HepG2 (cell line): ENCODE results near the gene SAP25. TPM values are rescaled to one million over a fixed set of nuclear protein-coding genes. Genes with fewer than 3 reads are reported as not detected.

Experiments used
- ATAC-seq: fragments of 200-7000 bp; cut with Tn5 transposase; 3 replicates; pipeline ENCODE4 v1.9.1; 2020; ENCODE audit warnings: mild to moderate bottlenecking, moderate library complexity
- BruUV-seq: library from RNA; stranded (reverse); fragments of 400-500 nt; replicated peaks from 2 replicates; lab custom pipeline; 2021; lab: Mats Ljungman, UMichigan
- CTCF ChIA-PET: fragments of 300-600 bp; formaldehyde crosslinking; extraction: SDS; loops from one replicate; lab custom pipeline; 2021; ENCODE audit warnings: low total read pairs, inconsistent platforms, low intra/inter-chr PET ratio; lab: Yijun Ruan, JAX
- POLR2A ChIA-PET: fragments of 350-600 bp; sonication (Branson Sonifier 250); formaldehyde crosslinking; loops from one replicate; lab custom pipeline; 2020; ENCODE audit warnings: antibody characterized with exemption, inconsistent platforms; lab: Yijun Ruan, JAX
- DNase-seq: peaks from one replicate; pipeline ENCODE4 v3.0.0-alpha.2; 2015; ENCODE audit warnings: low spot score
- FAIRE-seq: peaks from 3 replicates; lab custom pipeline; 2011; peaks lifted over from hg19 to GRCh38; lab: Jason Lieb, UNC
- H2AFZ ChIP-seq: one replicate; pipeline ENCODE4 v1.6.1; 2011; ENCODE audit warnings: low read length, inconsistent platforms
- H3K27ac ChIP-seq: fragments of 300-600 bp; 3 replicates; pipeline ENCODE4 v1.8.0; 2011; ENCODE audit warnings: mixed run types, mild to moderate bottlenecking, mixed read lengths, low read length, inconsistent platforms; ENCODE audit not compliant: insufficient read depth; ENCODE audit errors: extremely low read length
- H3K27me3 ChIP-seq, 2 experiments: fragments of 200-600 bp in 1 of 2; 2 replicates in 1 of 2; 3 replicates in 1 of 2; pipeline versions ENCODE4 v1.6.0 to v1.8.0; 2011; ENCODE audit warnings: low read length in 2 of 2, mild to moderate bottlenecking in 2 of 2, moderate library complexity in 2 of 2, inconsistent platforms in 1 of 2; ENCODE audit not compliant: insufficient read depth in 2 of 2, control insufficient read depth in 1 of 2
- H3K36me3 ChIP-seq, 2 experiments: fragments of 200-600 bp in 1 of 2; replicated peaks in 1 of 2; 2 replicates in 1 of 2; 3 replicates in 1 of 2; pipeline versions ENCODE4 v1.5.1 to v1.8.0; 2011; ENCODE audit warnings: low read length in 2 of 2, inconsistent platforms in 1 of 2; ENCODE audit not compliant: insufficient read depth in 2 of 2, control insufficient read depth in 1 of 2
- H3K4me1 ChIP-seq: 2 replicates; pipeline ENCODE4 v1.5.1; 2012; ENCODE audit warnings: low read length, inconsistent platforms; ENCODE audit not compliant: insufficient read depth
- H3K4me2 ChIP-seq: 2 replicates; pipeline ENCODE4 v1.6.0; 2011; ENCODE audit warnings: low read depth, low read length, inconsistent platforms
- H3K4me3 ChIP-seq, 3 experiments: fragments of 200-600 bp in 1 of 3; sonication (generic), shearing (Covaris generic) in 1 of 3; replicated peaks in 1 of 3; 2 replicates each; pipeline ENCODE4 v1.5.1; 2011 to 2016; ENCODE audit warnings: low read length in 3 of 3, inconsistent platforms in 2 of 3, low read depth in 2 of 3, mild to moderate bottlenecking in 2 of 3, control low read depth in 1 of 3, mixed read lengths in 1 of 3; ENCODE audit not compliant: insufficient read depth in 1 of 3
- H3K79me2 ChIP-seq: one replicate; pipeline ENCODE4 v1.6.1; 2011; ENCODE audit warnings: low read length, inconsistent platforms; ENCODE audit not compliant: insufficient read depth
- H3K9ac ChIP-seq: 2 replicates; pipeline ENCODE4 v1.6.0; 2011; ENCODE audit warnings: mild to moderate bottlenecking, low read depth, low read length, inconsistent platforms; ENCODE audit not compliant: insufficient read depth
- H3K9me3 ChIP-seq: 2 replicates; pipeline ENCODE4 v1.5.1; 2012; ENCODE audit warnings: mild to moderate bottlenecking, low read length
- H4K20me1 ChIP-seq: 2 replicates; pipeline ENCODE4 v1.6.0; 2011; ENCODE audit warnings: inconsistent platforms, mild to moderate bottlenecking, low read length, moderate library complexity; ENCODE audit not compliant: insufficient read depth
- AGO1 ChIP-seq: fragments of 200-400 bp; formaldehyde crosslinking; IDR thresholded peaks from 2 replicates; pipeline ENCODE4 v1.6.1; 2017; ENCODE audit warnings: mild to moderate bottlenecking, low read depth, low read length, moderate library complexity; ENCODE audit not compliant: poor library complexity, severe bottlenecking
- AGO2 ChIP-seq: fragments of 200-400 bp; formaldehyde crosslinking; optimal IDR thresholded peaks from 2 replicates; pipeline ENCODE3; 2017; ENCODE audit warnings: mild to moderate bottlenecking, low read depth, low read length, moderate library complexity
- IRF1 ChIP-seq: sonication (generic); formaldehyde crosslinking; IDR thresholded peaks from 2 replicates; pipeline ENCODE4 v1.4.0; 2020; ENCODE audit warnings: low read depth, mild to moderate bottlenecking, missing genetic modification reagents
- KLF6 ChIP-seq: IDR thresholded peaks from 2 replicates; pipeline ENCODE4 v1.8.0; 2016; ENCODE audit warnings: missing biosample characterization, missing genetic modification reagents
- MED13 ChIP-seq: sonication (generic); formaldehyde crosslinking; IDR thresholded peaks from 2 replicates; pipeline ENCODE4 v1.5.0; 2020; ENCODE audit warnings: missing genetic modification reagents
- MED8 ChIP-seq: sonication (generic); formaldehyde crosslinking; IDR thresholded peaks from 2 replicates; pipeline ENCODE4 v1.8.1; 2023; ENCODE audit warnings: mild to moderate bottlenecking, missing genetic modification reagents; ENCODE audit not compliant: insufficient replicate concordance
- TRIM22 ChIP-seq: fragments of 450-650 bp; IDR thresholded peaks from 2 replicates; pipeline ENCODE4 v1.6.1; 2017
- ZNF556 ChIP-seq: sonication (generic); formaldehyde crosslinking; IDR thresholded peaks from 2 replicates; pipeline ENCODE4 v1.4.0; 2020; ENCODE audit warnings: mild to moderate bottlenecking, missing genetic modification reagents, borderline replicate concordance
- WGBS: methylation state at CpG from one replicate; pipeline ENCODE4 v1.1.6; 2017; ENCODE audit warnings: low lambda C conversion rate; 5-methylcytosine and 5-hydroxymethylcytosine counted together
- in situ Hi-C: cut with HindIII; loops from 2 replicates; pipeline ENCODE4 v1.10.0; 2017; ENCODE audit warnings: low pct_unique_long_range_greater_than_20kb; ENCODE audit not compliant: extremely low pct_ligation_motif_present
- intact Hi-C: fragments of 100-400 bp; cut with micrococcal nuclease; formaldehyde crosslinking; loops from one replicate; pipeline ENCODE4 v1.10.0; 2022; ENCODE audit not compliant: unreplicated experiment
- polyA plus RNA-seq, 8 experiments: library from polyadenylated mRNA; depleted of rRNA in 3 of 8; stranded (reverse) in 7 of 8; unstranded in 1 of 8; fragments of >200 nt; fragmentation: Illumina TruSeq in 4 of 8; extraction: Trizol in 4 of 8; gene quantifications; 2 replicates each; pipeline versions ENCODE4 v1.2.1 to v1.2.3, GENCODE V29; 2011 to 2016; ENCODE audit warnings: low read depth in 4 of 8, missing spikeins in 1 of 8, mixed read lengths in 1 of 8; ENCODE audit not compliant: insufficient read depth in 1 of 8
- total RNA-seq, 5 experiments: library from RNA; depleted of rRNA; stranded (reverse); fragments of >200 nt; fragmentation: Illumina TruSeq; extraction: Trizol; gene quantifications; 2 replicates each; pipeline ENCODE4 v1.2.3, GENCODE V29; 2016; ENCODE audit warnings: low read depth in 1 of 5

Gene SAP25
- total and polyA plus RNA-seq, 2 of the 13 experiments (the other 11 are each of a cell fraction or from before 2014, with no cell fraction given) = 0.15 to 0.20 TPM

- intact Hi-C loops (no loop called here), in situ Hi-C loops (no loop called here)
- peaks cover 20% of the 10 kb centered on the region for H3K4me1 ChIP-seq
- no peak overlapping the region for H3K4me2 ChIP-seq
- ChIA-PET CTCF (no interaction called here), POLR2A (no interaction called here)
- FAIRE-seq (no peak), DNase-seq (no peak), ATAC-seq (no peak)
- no peak overlapping the region for H3K4me3 ChIP-seq
- H3K36me3 ChIP-seq = peaks cover 10 to 24% of the 10 kb centered on the region in 2 experiments; a peak in 4 of 5 replicates
- H3K9ac ChIP-seq = no peak overlapping the region
- no TSS peak for BruUV-seq
- 89% methylated on average over 10 of the region's 11 CpGs for WGBS
- H4K20me1 ChIP-seq = peaks cover 8% of the 10 kb centered on the region; the same call in 1 of the 2 replicates
- H3K9me3 ChIP-seq = no peaks in the 10 kb centered on the region
- peaks cover 6% of the 10 kb centered on the region for H3K79me2 ChIP-seq
- H3K27me3 ChIP-seq = no peaks in the 10 kb centered on the region; a peak in 1 of 5 replicates
- TF ChIP-seq TRIM22 (no peak), ZNF556 (no peak), MED8 (no peak), KLF6 (CRISPR knock-in tag) (no peak), MED13 (CRISPR knock-in tag) (no peak)
- no peak overlapping the region for H2AFZ ChIP-seq
- no peak overlapping the region for H3K27ac ChIP-seq
Observed at GRCh38 chr7:100582650-100583049, 8.9 kb upstream of the SAP25 start.

- intact Hi-C loops (no loop called here), in situ Hi-C loops (no loop called here)
- H3K27ac ChIP-seq = no peak overlapping the region
- H3K36me3 ChIP-seq = peaks cover 13 to 25% of the 10 kb centered on the region in 2 experiments; a peak in 4 of 5 replicates
- FAIRE-seq (no peak), ATAC-seq (no peak), DNase-seq (no peak)
- no peak overlapping the region for H3K4me2 ChIP-seq
- no peak overlapping the region for H3K9ac ChIP-seq
- no peaks in the 10 kb centered on the region; a peak in 1 of 5 replicates for H3K27me3 ChIP-seq
- H4K20me1 ChIP-seq = peaks cover 8% of the 10 kb centered on the region; the same call in 1 of the 2 replicates
- H3K4me1 ChIP-seq = peaks cover 20% of the 10 kb centered on the region
- peak; percentile 89 for TF ChIP-seq AGO1
- peak; percentile 63 for TF ChIP-seq AGO2
- TF ChIP-seq IRF1 = no peak
- CTCF ChIA-PET = no interaction called here
- H3K9me3 ChIP-seq = no peaks in the 10 kb centered on the region
- H3K79me2 ChIP-seq = peaks cover 6% of the 10 kb centered on the region
- WGBS = 97% methylated on average over 16 of the region's 20 CpGs
- no TSS peak for BruUV-seq
- H3K4me3 ChIP-seq = no peak overlapping the region
- H2AFZ ChIP-seq = no peak overlapping the region
- POLR2A ChIA-PET = interaction anchor here (1.6 kb wide), 1 partner anchor 10 kb away, joined by 8 read pairs; no protein-coding TSS in a partner anchor
Observed at GRCh38 chr7:100582041-100582579, 8.4 kb upstream of the SAP25 start.
